GM12878 (cell line): Measurements from ENCODE around the gene CATSPER1. TPM values are rescaled to one million over a fixed set of nuclear protein-coding genes. Genes with fewer than 3 reads are reported as not detected.

Source experiments
- ATF2 ChIP-seq: IDR thresholded peaks from 2 replicates; pipeline ENCODE4 v1.6.1; 2012; ENCODE audit warnings: low read length, inconsistent platforms
- CBFB ChIP-seq: IDR thresholded peaks from 2 replicates; pipeline ENCODE4 v1.6.1; 2016; ENCODE audit warnings: antibody characterized with exemption, low read depth
- CUX1 ChIP-seq: IDR thresholded peaks from 2 replicates; pipeline ENCODE4 v1.6.1; 2012; ENCODE audit warnings: improper control_type of control experiment, low read depth, low read length; ENCODE audit not compliant: insufficient replicate concordance
- DPF2 ChIP-seq: fragments of 450-650 bp; IDR thresholded peaks from 2 replicates; pipeline ENCODE4 v1.6.1; 2017; ENCODE audit warnings: mild to moderate bottlenecking
- ESRRA ChIP-seq: IDR thresholded peaks from 2 replicates; pipeline ENCODE4 v1.6.1; 2012; ENCODE audit warnings: mild to moderate bottlenecking, low read length, improper control_type of control experiment
- IKZF2 ChIP-seq, 2 experiments: fragments of 450-650 bp; IDR thresholded peaks; 2 replicates each; pipeline ENCODE4 v1.6.1; 2017; ENCODE audit warnings: mild to moderate bottlenecking in 2 of 2, moderate library complexity in 2 of 2
- KDM1A ChIP-seq: fragments of 200-600 bp; sonication (generic); IDR thresholded peaks from 2 replicates; pipeline ENCODE4 v1.6.1; 2016; ENCODE audit warnings: borderline replicate concordance
- MTA3 ChIP-seq: IDR thresholded peaks from 2 replicates; pipeline ENCODE4 v1.6.1; 2012; ENCODE audit warnings: low read length, inconsistent platforms, borderline replicate concordance
- PAX5 ChIP-seq: IDR thresholded peaks from 2 replicates; pipeline ENCODE4 v1.6.1; 2011; ENCODE audit warnings: low read depth, low read length, borderline replicate concordance
- POLR2AphosphoS2 ChIP-seq: IDR thresholded peaks from 2 replicates; pipeline ENCODE4 v1.6.1; 2011; ENCODE audit warnings: low read depth, mild to moderate bottlenecking, low read length, improper control_type of control experiment, moderate library complexity
- POU2F2 ChIP-seq: IDR thresholded peaks from 3 replicates; pipeline ENCODE4 v1.6.1; 2011; ENCODE audit warnings: low read depth, mild to moderate bottlenecking, low read length, borderline replicate concordance
- SMARCA5 ChIP-seq: fragments of 450-650 bp; IDR thresholded peaks from 2 replicates; pipeline ENCODE4 v1.6.1; 2017; ENCODE audit warnings: mild to moderate bottlenecking
- SUPT20H ChIP-seq: IDR thresholded peaks from 2 replicates; pipeline ENCODE4 v1.6.1; 2011; ENCODE audit warnings: low read depth, mild to moderate bottlenecking, low read length, moderate library complexity, borderline replicate concordance; ENCODE audit not compliant: control insufficient read depth
- TAF1 ChIP-seq: IDR thresholded peaks from 2 replicates; pipeline ENCODE4 v1.6.1; 2011; ENCODE audit warnings: mild to moderate bottlenecking, low read depth, low read length, borderline replicate concordance
- TBL1XR1 ChIP-seq: IDR thresholded peaks from 2 replicates; pipeline ENCODE4 v1.6.1; 2012; ENCODE audit warnings: low read depth, low read length, improper control_type of control experiment
- TCF7 ChIP-seq: IDR thresholded peaks from 2 replicates; pipeline ENCODE4 v1.6.1; 2014; ENCODE audit warnings: antibody characterized with exemption, borderline replicate concordance
- ZNF384 ChIP-seq: IDR thresholded peaks from 2 replicates; pipeline ENCODE4 v1.6.1; 2012; ENCODE audit warnings: low read depth, mild to moderate bottlenecking, low read length, improper control_type of control experiment, borderline replicate concordance
- polyA plus RNA-seq, 11 experiments: library from polyadenylated mRNA; depleted of rRNA in 4 of 11; unstranded in 6 of 11; stranded (reverse) in 5 of 11; fragments of >200 nt; fragmentation: Nextera tagmentation in 4 of 11; fragmentation: Illumina TruSeq in 1 of 11; extraction: Ambion mirVana in 4 of 11; extraction: Trizol in 1 of 11; gene quantifications; 1 replicate in 1 of 11; 2 replicates in 10 of 11; pipeline versions ENCODE4 v1.2.1 to v1.2.3, GENCODE V29; 2011 to 2016; ENCODE audit warnings: inconsistent platforms in 2 of 11, missing spikeins in 2 of 11, low read depth in 1 of 11
- total RNA-seq, 4 experiments: library from RNA; depleted of rRNA in 3 of 4; stranded (reverse); fragments of >200 nt in 3 of 4; fragmentation: Illumina TruSeq in 1 of 4; extraction: Trizol in 1 of 4; gene quantifications; 2 replicates each; pipeline versions ENCODE4 v1.2.1 to v1.2.3, GENCODE V29; 2013 to 2021
- TF ChIP-seq, protein P1 (sequence below): IDR thresholded peaks from 2 replicates; pipeline ENCODE4 v1.6.1; 2011; ENCODE audit warnings: low read depth, low read length, improper control_type of control experiment, borderline replicate concordance
- TF ChIP-seq, protein P2 (sequence below): IDR thresholded peaks from 2 replicates; pipeline ENCODE4 v1.6.1; 2012; ENCODE audit warnings: low read depth, low read length, improper control_type of control experiment
- TF ChIP-seq, protein P3 (sequence below): fragments of 450-650 bp; IDR thresholded peaks from 2 replicates; pipeline ENCODE4 v1.6.1; 2017; ENCODE audit warnings: mild to moderate bottlenecking, low read depth, inconsistent platforms; ENCODE audit not compliant: poor library complexity, severe bottlenecking

The CATSPER1 gene
- total and polyA plus RNA-seq, 10 of the 15 experiments (the other 5 are each of a cell fraction or from before 2014, with no cell fraction given): 0.02 to 0.05 TPM; not detected in 8

DNA sequence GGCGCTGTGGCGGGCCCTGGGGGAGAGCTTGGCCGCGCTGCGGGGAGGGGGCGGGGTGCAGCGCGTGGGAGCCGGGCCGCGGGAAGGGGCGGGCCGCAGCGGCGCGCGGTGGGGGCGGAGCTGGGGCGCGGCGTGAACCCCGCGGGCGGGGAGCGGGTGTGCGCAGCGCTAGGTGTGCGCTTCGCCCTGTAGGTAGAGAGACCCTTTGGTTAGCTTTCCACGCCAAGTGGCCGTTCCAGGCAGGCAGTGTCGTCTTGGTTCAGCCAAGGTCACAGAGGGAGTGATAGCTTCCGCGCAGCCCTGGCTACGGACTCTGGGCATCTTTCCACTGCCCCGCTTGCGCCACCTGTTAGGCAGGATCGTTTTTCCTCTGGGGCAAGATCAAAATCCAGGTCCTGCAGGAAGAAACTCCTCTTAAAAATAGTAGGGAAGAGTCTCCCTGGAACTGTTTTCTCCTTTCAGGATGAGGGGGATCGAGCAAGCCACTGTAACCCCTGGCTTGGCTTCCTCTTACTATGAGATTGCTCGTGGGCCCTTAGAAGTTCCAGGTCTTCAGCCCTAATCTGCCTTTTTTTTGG is 23.5 kb downstream of the CATSPER1 start (continued):
- TF ChIP-seq PAX5 (no peak), KDM1A (no peak), MTA3 (no peak), TBL1XR1 (no peak), ATF2 (no peak), CBFB (no peak), ZNF384 (no peak), TAF1 (no peak), SUPT20H (no peak), CUX1 (no peak), ESRRA (no peak), IKZF2 (IDR thresholded peaks at IDR 0.05) (no peak), SMARCA5 (0 out of 2 replicates have a peak, but pooled peaks have one; percentile 42), TCF7 (no peak), POU2F2 (no peak), DPF2 (no peak), POLR2AphosphoS2 (no peak)
- TF ChIP-seq, protein P1, sequence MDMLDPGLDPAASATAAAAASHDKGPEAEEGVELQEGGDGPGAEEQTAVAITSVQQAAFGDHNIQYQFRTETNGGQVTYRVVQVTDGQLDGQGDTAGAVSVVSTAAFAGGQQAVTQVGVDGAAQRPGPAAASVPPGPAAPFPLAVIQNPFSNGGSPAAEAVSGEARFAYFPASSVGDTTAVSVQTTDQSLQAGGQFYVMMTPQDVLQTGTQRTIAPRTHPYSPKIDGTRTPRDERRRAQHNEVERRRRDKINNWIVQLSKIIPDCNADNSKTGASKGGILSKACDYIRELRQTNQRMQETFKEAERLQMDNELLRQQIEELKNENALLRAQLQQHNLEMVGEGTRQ: no peak
- TF ChIP-seq, protein P2, sequence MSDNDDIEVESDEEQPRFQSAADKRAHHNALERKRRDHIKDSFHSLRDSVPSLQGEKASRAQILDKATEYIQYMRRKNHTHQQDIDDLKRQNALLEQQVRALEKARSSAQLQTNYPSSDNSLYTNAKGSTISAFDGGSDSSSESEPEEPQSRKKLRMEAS: 0 out of 2 replicates have a peak, but pooled peaks have one; percentile 9
- TF ChIP-seq, protein P3, sequence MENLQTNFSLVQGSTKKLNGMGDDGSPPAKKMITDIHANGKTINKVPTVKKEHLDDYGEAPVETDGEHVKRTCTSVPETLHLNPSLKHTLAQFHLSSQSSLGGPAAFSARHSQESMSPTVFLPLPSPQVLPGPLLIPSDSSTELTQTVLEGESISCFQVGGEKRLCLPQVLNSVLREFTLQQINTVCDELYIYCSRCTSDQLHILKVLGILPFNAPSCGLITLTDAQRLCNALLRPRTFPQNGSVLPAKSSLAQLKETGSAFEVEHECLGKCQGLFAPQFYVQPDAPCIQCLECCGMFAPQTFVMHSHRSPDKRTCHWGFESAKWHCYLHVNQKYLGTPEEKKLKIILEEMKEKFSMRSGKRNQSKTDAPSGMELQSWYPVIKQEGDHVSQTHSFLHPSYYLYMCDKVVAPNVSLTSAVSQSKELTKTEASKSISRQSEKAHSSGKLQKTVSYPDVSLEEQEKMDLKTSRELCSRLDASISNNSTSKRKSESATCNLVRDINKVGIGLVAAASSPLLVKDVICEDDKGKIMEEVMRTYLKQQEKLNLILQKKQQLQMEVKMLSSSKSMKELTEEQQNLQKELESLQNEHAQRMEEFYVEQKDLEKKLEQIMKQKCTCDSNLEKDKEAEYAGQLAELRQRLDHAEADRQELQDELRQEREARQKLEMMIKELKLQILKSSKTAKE: no peak
